Epithelial cell of proximal tubule (primary cell): ENCODE results near the gene HOXA7. TPM values are rescaled to one million over a fixed set of nuclear protein-coding genes. Genes with fewer than 3 reads are reported as not detected.

Experiments
- DNase-seq: peaks from one replicate; pipeline ENCODE4 v3.0.0-alpha.2; 2011; ENCODE audit warnings: low read depth
- H3K4me3 ChIP-seq: 2 replicates; pipeline ENCODE4 v1.5.1; 2011; ENCODE audit warnings: low read depth, mild to moderate bottlenecking, low read length
- total RNA-seq: library from RNA; depleted of rRNA; stranded (reverse); fragments of >200 nt; gene quantifications from 2 replicates; pipeline ENCODE4 v1.2.3, GENCODE V29; 2015
- TF ChIP-seq, protein P1 (sequence below): conservative IDR thresholded peaks from 2 replicates; pipeline ENCODE4 v1.5.1; 2012; ENCODE audit warnings: low read depth, mild to moderate bottlenecking, low read length

Gene HOXA7
- total RNA-seq, 1 donor from 2014 or later = 21.4 TPM

DNA sequence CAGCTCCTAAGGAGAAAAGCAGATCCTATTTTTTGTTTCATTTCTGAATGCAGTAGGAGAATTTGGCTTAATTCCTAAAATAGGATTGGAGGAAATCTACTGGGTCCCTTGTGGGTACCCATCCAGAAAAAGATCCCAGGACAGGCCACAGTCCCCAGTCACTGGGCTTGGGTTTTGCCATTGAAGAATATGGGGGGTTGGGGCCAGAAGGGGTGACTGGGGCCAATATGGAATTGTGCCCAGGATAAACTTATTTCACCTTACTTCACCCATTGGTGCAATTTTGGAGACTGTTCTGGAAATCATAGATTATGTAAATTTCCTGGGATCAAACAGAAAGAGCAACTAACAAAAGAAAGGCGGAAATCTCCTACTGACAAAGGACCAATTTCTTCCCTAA lies 18.0 kb downstream of the HOXA7 start:
- peak overlapping the region; percentile 75 for H3K4me3 ChIP-seq
- DNase-seq = no peak

DNA sequence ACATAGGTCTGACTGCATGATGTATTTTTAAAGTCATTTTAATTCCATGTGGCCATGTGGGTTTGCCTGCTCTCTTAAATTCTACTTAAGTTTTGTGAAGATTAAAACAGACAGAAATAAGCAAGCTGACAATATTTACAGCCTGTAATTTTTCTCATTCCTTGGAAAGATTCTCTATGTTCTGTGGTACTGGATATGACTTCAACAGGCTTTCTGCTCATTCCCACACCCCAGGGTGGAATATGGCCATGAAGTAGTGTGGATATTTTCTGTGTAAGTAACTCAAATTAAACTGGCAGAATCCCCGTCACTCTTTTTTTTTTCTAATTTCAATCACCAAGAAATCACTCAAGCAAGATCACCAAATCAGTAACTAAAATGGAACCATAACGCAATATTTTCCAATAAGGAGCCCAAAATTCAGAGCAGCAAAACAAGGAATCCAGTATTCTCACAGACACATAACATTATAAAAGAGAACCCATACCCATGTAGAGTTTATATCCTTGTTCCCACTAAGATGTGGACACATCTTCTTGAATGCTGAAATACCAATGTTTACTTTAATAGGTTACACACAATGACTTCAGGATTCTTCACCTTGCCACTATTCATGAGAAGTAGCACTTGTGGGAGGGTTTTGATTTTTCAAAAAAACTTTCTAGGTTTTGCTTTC lies 18.7 kb downstream of the HOXA7 start:
- TF ChIP-seq, protein P1, sequence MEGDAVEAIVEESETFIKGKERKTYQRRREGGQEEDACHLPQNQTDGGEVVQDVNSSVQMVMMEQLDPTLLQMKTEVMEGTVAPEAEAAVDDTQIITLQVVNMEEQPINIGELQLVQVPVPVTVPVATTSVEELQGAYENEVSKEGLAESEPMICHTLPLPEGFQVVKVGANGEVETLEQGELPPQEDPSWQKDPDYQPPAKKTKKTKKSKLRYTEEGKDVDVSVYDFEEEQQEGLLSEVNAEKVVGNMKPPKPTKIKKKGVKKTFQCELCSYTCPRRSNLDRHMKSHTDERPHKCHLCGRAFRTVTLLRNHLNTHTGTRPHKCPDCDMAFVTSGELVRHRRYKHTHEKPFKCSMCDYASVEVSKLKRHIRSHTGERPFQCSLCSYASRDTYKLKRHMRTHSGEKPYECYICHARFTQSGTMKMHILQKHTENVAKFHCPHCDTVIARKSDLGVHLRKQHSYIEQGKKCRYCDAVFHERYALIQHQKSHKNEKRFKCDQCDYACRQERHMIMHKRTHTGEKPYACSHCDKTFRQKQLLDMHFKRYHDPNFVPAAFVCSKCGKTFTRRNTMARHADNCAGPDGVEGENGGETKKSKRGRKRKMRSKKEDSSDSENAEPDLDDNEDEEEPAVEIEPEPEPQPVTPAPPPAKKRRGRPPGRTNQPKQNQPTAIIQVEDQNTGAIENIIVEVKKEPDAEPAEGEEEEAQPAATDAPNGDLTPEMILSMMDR = no peak
- no peak overlapping the region for H3K4me3 ChIP-seq
- no peak for DNase-seq

More for the DNA sequence above, 18.0 kb downstream of the HOXA7 start:
- TF ChIP-seq, protein P1 = no peak

DNA sequence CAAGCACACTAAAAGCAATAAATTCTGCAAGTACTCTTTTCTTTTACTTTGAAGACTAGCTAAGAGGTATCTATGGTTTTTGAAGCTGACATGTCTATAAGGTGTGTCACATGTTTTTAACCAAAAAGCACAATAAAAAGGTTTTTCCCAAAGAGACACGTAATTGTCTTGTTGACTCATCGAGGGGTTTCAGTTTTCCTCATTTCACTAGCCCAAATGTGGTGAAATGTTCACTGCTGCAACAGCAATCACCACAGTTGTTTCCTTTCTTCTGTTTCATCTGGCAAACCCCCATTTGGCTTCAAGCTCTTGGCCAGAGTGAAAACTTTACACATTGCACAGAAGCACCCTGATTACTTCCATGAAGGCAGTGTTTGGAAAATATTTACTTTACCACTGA lies 22.1 kb downstream of the HOXA7 start:
- DNase-seq = no peak
- TF ChIP-seq, protein P1 = no peak

GRCh38 chr7:27133409-27134231 lies 22.9 kb downstream of the HOXA7 start:
- peak overlapping the region; percentile 3 for H3K4me3 ChIP-seq
- DNase-seq = no peak
- TF ChIP-seq, protein P1 = peak; percentile 3

More for the DNA sequence above, 22.1 kb downstream of the HOXA7 start:
- no peak overlapping the region for H3K4me3 ChIP-seq

- DNase-seq = no peak
- H3K4me3 ChIP-seq = no peak overlapping the region
- TF ChIP-seq, protein P1 = no peak
These were observed 23.5 kb downstream of the HOXA7 start for GRCh38 chr7:27132978-27133377.

DNA sequence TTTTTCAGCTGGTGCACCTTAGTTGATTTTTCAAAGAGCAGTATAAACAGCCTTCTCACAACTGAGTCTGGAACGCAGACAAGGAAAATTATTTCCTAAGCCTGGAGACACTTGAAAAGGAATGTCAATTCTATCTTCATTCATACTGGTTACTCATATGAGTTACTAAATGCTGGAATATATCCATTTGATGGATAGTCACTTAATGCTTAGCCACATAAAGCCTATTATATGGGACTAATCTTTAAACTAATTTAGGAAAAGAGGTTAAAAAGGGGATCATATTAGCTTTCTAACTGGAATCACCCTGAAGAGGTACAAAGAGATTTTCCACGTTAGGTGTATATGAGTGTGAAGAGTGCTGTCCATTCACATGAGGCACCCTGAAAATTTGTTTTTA lies 24.3 kb downstream of the HOXA7 start:
- H3K4me3 ChIP-seq = no peak overlapping the region
- no peak for DNase-seq

More for the DNA sequence above, 24.3 kb downstream of the HOXA7 start:
- TF ChIP-seq, protein P1 = no peak
